Measurements from ENCODE around the gene CDC42BPG.
A peak's percentile ranks its signal among the peaks of the same experiment; 100 is the strongest.
"Not testable (repeated sequence)": the region's sequence is repeated elsewhere in the genome, so short reads cannot be mapped to it uniquely, and the experiment has no call there.

The CDC42BPG gene

GRCh38 chr11:64834031-64834722, 10.3 kb downstream of the CDC42BPG start:
- no peak for DNase-seq

- no peak for DNase-seq
Observed at GRCh38 chr11:64833509-64833908, 10.9 kb downstream of the CDC42BPG start.

GRCh38 chr11:64833198-64833502, 11.3 kb downstream of the CDC42BPG start:
- DNase-seq = no peak

- DNase-seq = no peak
Observed at GRCh38 chr11:64832467-64833197, 11.8 kb downstream of the CDC42BPG start.

- no peak for DNase-seq
Observed at GRCh38 chr11:64831411-64831891, 13.0 kb downstream of the CDC42BPG start.

- no peak for DNase-seq
Observed at GRCh38 chr11:64829536-64830251, 14.8 kb downstream of the CDC42BPG start.

- DNase-seq = no peak
Observed at GRCh38 chr11:64827451-64827839, 17.0 kb downstream of the CDC42BPG start.

- DNase-seq = no peak
Observed at GRCh38 chr11:64826578-64827450, 17.6 kb downstream of the CDC42BPG start.

- DNase-seq = no peak
Observed at GRCh38 chr11:64826062-64826461, 18.4 kb downstream of the CDC42BPG start.

- DNase-seq = no peak
Observed at GRCh38 chr11:64823568-64824119, 20.8 kb downstream of the CDC42BPG start.

GRCh38 chr11:64817476-64817875, 27.0 kb downstream of the CDC42BPG start:
- no peak for DNase-seq

GRCh38 chr11:64815433-64815832, 29.0 kb downstream of the CDC42BPG start:
- DNase-seq = not testable (repeated sequence)

GRCh38 chr11:64814712-64815187, 29.7 kb downstream of the CDC42BPG start:
- DNase-seq = no peak

- no peak for DNase-seq
Observed at GRCh38 chr11:64813826-64814225, 30.6 kb downstream of the CDC42BPG start.

- DNase-seq = no peak
Observed at GRCh38 chr11:64810891-64811272, 33.6 kb downstream of the CDC42BPG start.

- peak; percentile 97 for DNase-seq
Observed at GRCh38 chr11:64810271-64810890, 34.1 kb downstream of the CDC42BPG start, which contains the start of gene MEN1. Gene MEN1 (minus strand): TSS chr11:64810551. CDS start chr11:64810109, 442 bp downstream.

- peak; percentile 11 for DNase-seq
Observed at GRCh38 chr11:64809781-64810241, 34.6 kb downstream of the CDC42BPG start.

- no peak for DNase-seq
Observed at GRCh38 chr11:64805481-64805880, 39.0 kb downstream of the CDC42BPG start.

GRCh38 chr11:64804346-64805210, 39.9 kb downstream of the CDC42BPG start:
- DNase-seq = no peak

- DNase-seq = no peak
Observed at GRCh38 chr11:64803846-64804345, 40.6 kb downstream of the CDC42BPG start.

Data from NCI-H2171 treated with DMSO at 0.1 percent for 48 hours (cell line).